Transverse colon (tissue), 4 donors: ENCODE measurements around the gene QKI. TPM values are rescaled to one million over a fixed set of nuclear protein-coding genes. Genes with fewer than 3 reads are reported as not detected.
"Not testable (repeated sequence)": the region's sequence is repeated elsewhere in the genome, so short reads cannot be mapped to it uniquely, and the experiment has no call there.

Experiments used
- DNase-seq: peaks from one replicate; pipeline ENCODE4 v3.0.0-alpha.2; 2019
- H3K27ac ChIP-seq, 4 donors: fragments of 200-600 bp; sonication (generic); 2 replicates each; pipeline ENCODE4 v1.5.1; 2016 to 2018; ENCODE audit warnings: inconsistent platforms in 4 of 4
- H3K27me3 ChIP-seq: fragments of 200-600 bp; sonication (generic); 2 replicates; pipeline ENCODE4 v1.5.1; 2017; ENCODE audit warnings: inconsistent platforms
- H3K36me3 ChIP-seq, 4 donors: fragments of 200-600 bp; sonication (generic); 2 replicates each; pipeline ENCODE4 v1.5.1; 2017 to 2019; ENCODE audit warnings: inconsistent platforms in 4 of 4
- H3K4me1 ChIP-seq, 4 donors: fragments of 200-600 bp; sonication (generic); 2 replicates each; pipeline ENCODE4 v1.5.1; 2017 to 2020; ENCODE audit warnings: inconsistent platforms in 4 of 4
- H3K4me3 ChIP-seq, 4 donors: fragments of 200-600 bp; sonication (generic); 1 replicate in 1 of 4; 2 replicates in 3 of 4; pipeline versions ENCODE4 v1.5.1 to v1.6.1; 2017 to 2019; ENCODE audit warnings: inconsistent platforms in 4 of 4
- H3K9me3 ChIP-seq, 2 donors: fragments of 200-600 bp; sonication (generic); 2 replicates each; pipeline ENCODE4 v1.5.1; 2017 to 2019; ENCODE audit warnings: inconsistent platforms in 2 of 2
- EP300 ChIP-seq: sonication (generic); formaldehyde crosslinking; IDR thresholded peaks from one replicate; pipeline ENCODE4 v1.6.1; 2017; ENCODE audit warnings: antibody characterized with exemption, low read depth
- POLR2A ChIP-seq: fragments of 450-650 bp; IDR thresholded peaks from one replicate; pipeline ENCODE4 v1.6.1; 2016; ENCODE audit warnings: antibody characterized with exemption, mild to moderate bottlenecking, moderate library complexity
- POLR2AphosphoS5 ChIP-seq, 3 donors: sonication (generic); formaldehyde crosslinking; IDR thresholded peaks; one replicate each; pipeline ENCODE4 v1.6.1; 2016; ENCODE audit warnings: antibody characterized with exemption in 3 of 3
- WGBS, 2 donors: methylation state at CpG; one replicate each; pipeline ENCODE4 v1.1.5; 2018; ENCODE audit warnings: low coverage in 1 of 2; 5-methylcytosine and 5-hydroxymethylcytosine counted together
- in situ Hi-C, 4 donors: fragments of 200-750 bp; cut with MboI; loops; one replicate each; pipeline versions ENCODE4 v1.15.0 to v1.15.1; 2017; ENCODE audit warnings: low sequenced_read_pairs in 3 of 4, low pct_ligation_motif_present in 1 of 4, low pct_unique_long_range_greater_than_20kb in 1 of 4
- intact Hi-C: fragments of 100-400 bp; cut with DNase I; formaldehyde crosslinking; loops from one replicate; pipeline ENCODE4 v1.15.1; 2023; ENCODE audit warnings: low total_unique reads
- total RNA-seq, 4 donors: library from RNA; depleted of rRNA; stranded (reverse); fragments of >200 nt; gene quantifications; one replicate each; pipeline ENCODE4 v1.1.0, GENCODE V29; 2016
- TF ChIP-seq, protein P1 (sequence below), 5 experiments: fragments of 200-600 bp in 3 of 5; fragments of 450-650 bp in 2 of 5; sonication (generic) in 3 of 5; IDR thresholded peaks; 1 replicate in 2 of 5; 2 replicates in 3 of 5; pipeline ENCODE4 v1.5.1; 2016 to 2017; ENCODE audit warnings: antibody characterized with exemption in 5 of 5, inconsistent platforms in 3 of 5, mild to moderate bottlenecking in 2 of 5, moderate library complexity in 1 of 5

QKI gene
- total RNA-seq, 4 donors from 2014 or later, result 8.4 to 41.8 (median 22.7) TPM

DNA sequence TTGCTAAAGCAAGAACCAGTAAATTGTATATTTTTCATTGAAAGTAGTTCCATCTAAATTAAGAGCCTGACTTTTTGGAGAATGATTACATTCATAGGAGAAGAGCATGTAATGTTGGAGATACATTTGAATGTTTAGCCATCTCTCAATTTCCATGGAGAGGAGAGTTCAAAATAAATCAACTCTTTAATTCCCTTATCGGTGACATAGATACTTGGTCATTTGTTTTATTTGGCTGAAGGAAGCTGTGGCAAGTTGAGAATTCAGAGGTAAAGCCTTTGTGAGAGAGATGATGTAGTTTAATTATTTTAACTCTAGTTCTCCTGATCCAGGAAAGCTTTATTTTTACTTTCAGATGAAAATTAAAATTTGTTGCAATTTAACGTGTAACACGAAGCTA, 22.3 kb downstream of the QKI start:
- TF ChIP-seq EP300, result no peak
- TF ChIP-seq POLR2AphosphoS5 (IDR thresholded peaks at IDR 0.05), result no peak
- TF ChIP-seq, protein P1, sequence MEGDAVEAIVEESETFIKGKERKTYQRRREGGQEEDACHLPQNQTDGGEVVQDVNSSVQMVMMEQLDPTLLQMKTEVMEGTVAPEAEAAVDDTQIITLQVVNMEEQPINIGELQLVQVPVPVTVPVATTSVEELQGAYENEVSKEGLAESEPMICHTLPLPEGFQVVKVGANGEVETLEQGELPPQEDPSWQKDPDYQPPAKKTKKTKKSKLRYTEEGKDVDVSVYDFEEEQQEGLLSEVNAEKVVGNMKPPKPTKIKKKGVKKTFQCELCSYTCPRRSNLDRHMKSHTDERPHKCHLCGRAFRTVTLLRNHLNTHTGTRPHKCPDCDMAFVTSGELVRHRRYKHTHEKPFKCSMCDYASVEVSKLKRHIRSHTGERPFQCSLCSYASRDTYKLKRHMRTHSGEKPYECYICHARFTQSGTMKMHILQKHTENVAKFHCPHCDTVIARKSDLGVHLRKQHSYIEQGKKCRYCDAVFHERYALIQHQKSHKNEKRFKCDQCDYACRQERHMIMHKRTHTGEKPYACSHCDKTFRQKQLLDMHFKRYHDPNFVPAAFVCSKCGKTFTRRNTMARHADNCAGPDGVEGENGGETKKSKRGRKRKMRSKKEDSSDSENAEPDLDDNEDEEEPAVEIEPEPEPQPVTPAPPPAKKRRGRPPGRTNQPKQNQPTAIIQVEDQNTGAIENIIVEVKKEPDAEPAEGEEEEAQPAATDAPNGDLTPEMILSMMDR (IDR thresholded peaks at IDR 0.05), result no peak
- TF ChIP-seq POLR2A, result no peak
- Histone ChIP-seq H3K36me3 (no peaks in the 10 kb centered on the region), H3K9me3 (no peaks in the 10 kb centered on the region), H3K4me3 (no peak overlapping the region), H3K27ac (no peak overlapping the region), H3K27me3 (peaks cover 33% of the 10 kb centered on the region), H3K4me1 (peaks cover 0 to 55% (median 7%) of the 10 kb centered on the region in 4 donors)
- in situ Hi-C loops (loop anchor here in 2 of 4 donors (10.0 to 25.0 kb wide), 2 partner anchors 518 to 525 kb away; no protein-coding TSS in a partner anchor), intact Hi-C loops (no loop called here)
- DNase-seq, result no peak
- WGBS, 2 donors, result 82 to 84% methylated on average over 3 of the region's 3 CpGs

DNA sequence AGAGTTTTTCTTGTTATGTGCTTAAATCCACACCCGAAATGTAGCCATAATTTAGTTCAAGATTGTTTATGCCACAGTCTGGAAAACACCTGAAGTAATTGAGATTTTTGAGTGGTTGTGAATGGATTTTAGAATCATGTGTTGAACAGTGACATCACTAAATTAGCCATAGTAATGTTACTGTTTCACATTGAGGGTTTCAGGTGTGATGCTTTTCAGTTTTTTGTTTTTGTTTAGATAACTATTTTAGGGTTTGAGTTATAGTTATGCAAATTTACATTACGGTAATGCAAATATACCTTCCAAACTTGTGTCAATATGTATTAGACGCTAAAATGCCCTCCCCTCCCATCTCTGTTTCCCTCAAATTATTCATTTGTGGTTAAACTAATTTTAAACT, 22.9 kb downstream of the QKI start:
- 49 to 63% methylated on average over 3 of the region's 3 CpGs for WGBS, 2 donors
- in situ Hi-C loops, result loop anchor here in 2 of 4 donors (10.0 to 25.0 kb wide), 2 partner anchors 517 to 525 kb away; no protein-coding TSS in a partner anchor

DNA sequence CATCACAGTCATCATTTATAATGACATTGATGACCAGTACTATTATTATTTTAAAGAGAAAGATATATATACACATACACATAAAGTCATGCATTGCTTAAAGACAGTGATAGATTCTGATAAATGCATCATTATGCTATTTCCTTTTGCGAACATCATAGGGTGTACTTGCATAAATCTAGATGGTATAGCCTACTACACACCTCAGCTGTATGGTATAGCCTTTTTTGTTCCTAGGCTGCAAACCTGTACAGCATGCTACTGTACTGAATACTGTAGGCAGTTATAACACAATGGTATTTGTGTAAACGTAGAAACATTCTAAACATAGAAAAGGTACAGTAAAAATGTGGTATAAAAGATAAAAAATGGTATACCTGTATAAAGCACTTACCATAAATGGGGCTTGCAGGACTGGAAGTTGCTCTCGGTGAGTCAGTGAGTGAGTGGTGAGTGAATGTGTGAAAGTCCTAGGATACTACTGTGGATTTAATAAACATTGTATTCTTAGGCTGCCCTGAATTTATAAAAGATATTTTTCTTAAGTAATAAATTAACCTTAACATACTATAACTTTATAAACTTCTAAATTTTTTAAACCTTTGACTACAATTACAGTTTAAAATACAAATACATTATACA, 23.9 kb downstream of the QKI start:
- intact Hi-C loops (no loop called here), in situ Hi-C loops (loop anchor here in 2 of 4 donors (10.0 to 25.0 kb wide), 2 partner anchors 516 to 524 kb away; no protein-coding TSS in a partner anchor)
- no peaks in the 10 kb centered on the region for H3K9me3 ChIP-seq
- H3K36me3 ChIP-seq, result no peaks in the 10 kb centered on the region
- WGBS, 2 donors, result 62 to 64% methylated on average over 3 of the region's 3 CpGs
- H3K4me1 ChIP-seq, result peaks cover 0 to 57% (median 9%) of the 10 kb centered on the region in 4 donors
- no peak overlapping the region for H3K4me3 ChIP-seq
- no peak overlapping the region for H3K27ac ChIP-seq
- no peak for TF ChIP-seq EP300
- TF ChIP-seq, protein P1 (IDR thresholded peaks at IDR 0.05), result no peak
- TF ChIP-seq POLR2AphosphoS5 (IDR thresholded peaks at IDR 0.05), result no peak
- no peak for TF ChIP-seq POLR2A
- H3K27me3 ChIP-seq, result peaks cover 20% of the 10 kb centered on the region
- DNase-seq, result no peak

More for the DNA sequence above, 22.9 kb downstream of the QKI start:
- no peak overlapping the region for H3K27ac ChIP-seq
- TF ChIP-seq, protein P1 (IDR thresholded peaks at IDR 0.05), result no peak
- TF ChIP-seq POLR2A (no peak), POLR2AphosphoS5 (IDR thresholded peaks at IDR 0.05) (no peak), EP300 (no peak)
- peaks cover 0 to 59% (median 9%) of the 10 kb centered on the region in 4 donors for H3K4me1 ChIP-seq
- no peak overlapping the region for H3K4me3 ChIP-seq
- intact Hi-C loops, result no loop called here
- H3K36me3 ChIP-seq, result no peaks in the 10 kb centered on the region
- H3K9me3 ChIP-seq, result no peaks in the 10 kb centered on the region
- DNase-seq, result no peak
- peaks cover 27% of the 10 kb centered on the region for H3K27me3 ChIP-seq

DNA sequence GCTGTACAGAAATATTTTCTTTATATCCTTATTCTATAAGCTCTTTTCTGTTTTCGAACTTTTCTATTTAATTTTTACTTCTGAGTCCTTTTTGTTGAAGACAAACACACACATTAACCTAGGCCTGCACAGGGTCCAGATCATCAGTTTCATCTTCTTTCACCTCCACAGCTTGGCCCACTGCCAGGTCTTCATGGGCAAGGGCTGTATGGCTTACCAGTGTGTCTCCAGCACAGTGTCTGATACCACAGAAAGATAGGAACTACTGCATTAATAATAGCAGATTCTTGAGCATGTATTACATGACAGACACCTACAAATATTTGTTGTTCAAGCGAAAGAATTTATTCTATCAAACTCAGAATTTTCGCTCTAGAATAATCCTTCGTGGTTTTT, 24.4 kb downstream of the QKI start:
- Histone ChIP-seq H3K36me3 (no peaks in the 10 kb centered on the region), H3K27ac (no peak overlapping the region), H3K4me3 (no peak overlapping the region), H3K27me3 (peaks cover 15% of the 10 kb centered on the region), H3K9me3 (no peaks in the 10 kb centered on the region), H3K4me1 (peaks cover 0 to 56% (median 9%) of the 10 kb centered on the region in 4 donors)
- intact Hi-C loops (no loop called here), in situ Hi-C loops (loop anchor here in 2 of 4 donors (10.0 to 25.0 kb wide), 2 partner anchors 516 to 523 kb away; no protein-coding TSS in a partner anchor)
- 97 to 98% methylated on average over 4 of the region's 4 CpGs for WGBS, 2 donors
- DNase-seq, result peak; percentile 53
- no peak for TF ChIP-seq POLR2AphosphoS5 (IDR thresholded peaks at IDR 0.05)
- TF ChIP-seq POLR2A, result no peak
- TF ChIP-seq EP300, result no peak
- TF ChIP-seq, protein P1 (IDR thresholded peaks at IDR 0.05), result no peak

DNA sequence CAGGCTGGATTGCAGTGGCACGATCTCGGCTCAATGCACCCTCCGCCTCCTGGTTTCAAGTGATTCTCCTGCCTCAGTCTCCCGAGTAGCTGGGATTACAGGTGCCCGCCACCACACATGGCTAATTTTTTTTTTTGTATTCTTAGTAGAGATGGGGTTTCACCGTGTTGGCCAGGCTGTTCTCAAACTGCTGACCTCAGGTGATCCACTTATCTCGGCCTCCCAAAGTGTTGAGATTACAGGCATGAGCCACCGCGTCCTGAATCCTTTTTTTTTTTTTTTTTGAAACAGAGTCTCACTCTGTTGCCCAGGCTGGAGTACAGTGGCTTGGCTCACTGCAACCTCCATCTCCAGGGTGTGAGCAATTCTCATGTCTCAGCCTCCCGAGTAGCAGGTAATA, 24.9 kb downstream of the QKI start:
- H3K4me3 ChIP-seq, H3K27ac ChIP-seq, H3K9me3 ChIP-seq, DNase-seq, intact Hi-C loops, H3K36me3 ChIP-seq: not testable (repeated sequence)
- 60 to 82% methylated on average over 1 to 10 of the region's 10 CpGs for WGBS, 2 donors
- in situ Hi-C loops, result loop anchor here in 2 of 4 donors (10.0 to 25.0 kb wide), 2 partner anchors 515 to 523 kb away; no protein-coding TSS in a partner anchor
- Histone ChIP-seq H3K27me3 (peaks cover 12% of the 10 kb centered on the region), H3K4me1 (peaks cover 0 to 51% (median 9%) of the 10 kb centered on the region in 4 donors)
